ENCODE measurements around the gene ZSCAN12. TPM values are rescaled to one million over a fixed set of nuclear protein-coding genes. Genes with fewer than 3 reads are reported as not detected.

The ZSCAN12 gene
- total and polyA plus RNA-seq, 10 donors, result 1.8 to 10.3 (median 7.9) TPM

DNA sequence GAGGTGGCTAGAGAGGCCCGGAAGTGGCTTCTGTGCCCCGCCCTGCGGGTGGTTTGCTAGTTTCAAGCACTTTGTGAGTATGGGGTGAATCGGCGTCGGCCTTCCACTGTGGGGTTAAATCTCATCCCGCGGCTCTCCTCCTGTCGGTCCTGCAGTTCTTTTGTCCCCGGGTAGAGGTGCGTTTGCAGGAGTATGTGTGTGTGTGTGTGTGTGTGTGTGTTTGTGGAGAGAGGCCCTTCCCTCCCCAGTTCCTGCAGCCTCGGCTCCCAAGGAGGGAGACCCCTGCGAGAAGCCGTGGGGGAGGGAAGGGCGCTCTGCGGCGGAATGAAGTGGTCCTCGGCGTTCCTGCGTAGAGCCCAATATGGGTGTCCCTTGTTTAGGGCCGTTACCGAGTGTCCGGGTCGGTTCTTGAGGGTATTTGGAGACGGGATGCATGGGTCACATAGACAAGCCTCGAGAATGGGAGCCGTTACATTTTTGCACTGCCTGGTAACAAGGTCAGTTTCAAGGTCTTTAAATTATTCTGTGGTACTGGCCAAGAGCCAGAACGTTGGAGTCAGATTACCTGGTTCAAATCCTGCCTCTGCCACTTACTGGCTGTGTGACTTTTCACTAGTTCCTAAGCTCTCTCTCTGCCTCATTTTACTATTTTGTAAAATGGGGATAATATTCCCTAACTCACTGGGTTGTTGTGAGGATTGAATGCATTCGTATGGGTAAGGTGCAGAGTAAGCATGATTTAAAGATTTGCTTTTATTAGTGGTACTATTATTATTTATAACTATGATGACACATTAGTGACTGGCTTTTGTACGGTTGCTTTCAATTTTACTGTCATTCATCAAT, 49.4 kb downstream of the ZSCAN12 start, which contains the start of gene ZKSCAN3:
TSS of gene ZKSCAN3 (plus strand) at position 56 of the 846 bp plus-strand sequence. CDS start 9,640 bp downstream, outside the sequence.
- H3K4me1 ChIP-seq, result peaks cover 13 to 45% (median 25%) of the 10 kb centered on the region in 6 donors
- WGBS, 5 donors, result 1 to 2% (median 1%) methylated on average over 29 to 30 of the region's 30 CpGs
- peaks cover 0 to 4% (median 0%) of the 10 kb centered on the region in 7 donors for H3K27me3 ChIP-seq (replicated peaks in 1 of 7)
- TF ChIP-seq, protein P1, sequence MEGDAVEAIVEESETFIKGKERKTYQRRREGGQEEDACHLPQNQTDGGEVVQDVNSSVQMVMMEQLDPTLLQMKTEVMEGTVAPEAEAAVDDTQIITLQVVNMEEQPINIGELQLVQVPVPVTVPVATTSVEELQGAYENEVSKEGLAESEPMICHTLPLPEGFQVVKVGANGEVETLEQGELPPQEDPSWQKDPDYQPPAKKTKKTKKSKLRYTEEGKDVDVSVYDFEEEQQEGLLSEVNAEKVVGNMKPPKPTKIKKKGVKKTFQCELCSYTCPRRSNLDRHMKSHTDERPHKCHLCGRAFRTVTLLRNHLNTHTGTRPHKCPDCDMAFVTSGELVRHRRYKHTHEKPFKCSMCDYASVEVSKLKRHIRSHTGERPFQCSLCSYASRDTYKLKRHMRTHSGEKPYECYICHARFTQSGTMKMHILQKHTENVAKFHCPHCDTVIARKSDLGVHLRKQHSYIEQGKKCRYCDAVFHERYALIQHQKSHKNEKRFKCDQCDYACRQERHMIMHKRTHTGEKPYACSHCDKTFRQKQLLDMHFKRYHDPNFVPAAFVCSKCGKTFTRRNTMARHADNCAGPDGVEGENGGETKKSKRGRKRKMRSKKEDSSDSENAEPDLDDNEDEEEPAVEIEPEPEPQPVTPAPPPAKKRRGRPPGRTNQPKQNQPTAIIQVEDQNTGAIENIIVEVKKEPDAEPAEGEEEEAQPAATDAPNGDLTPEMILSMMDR (IDR thresholded peaks at IDR 0.05 in 8 of 11, conservative IDR thresholded peaks at IDR 0.05 in 3 of 11), result no peak
- TF ChIP-seq POLR2AphosphoS5 (IDR thresholded peaks at IDR 0.05), result peak; percentile 55 to 75 (median 62)
- H3K9me3 ChIP-seq, result no peaks in the 10 kb centered on the region
- peak within 1 kb of the TSS; percentile 55 to 84 (median 64) for H3K4me3 ChIP-seq
- DNase-seq, result peak; percentile 97
- intact Hi-C loops (cut with DNase I; ENCODE audit: low total_unique reads), result loop anchor here (10.0 kb wide), 1 partner anchor 215 kb away; no protein-coding TSS in a partner anchor
- H3K27ac ChIP-seq, result peak within 1 kb of the TSS; percentile 24 to 87 (median 84)
- H3K36me3 ChIP-seq, result no peaks in the 10 kb centered on the region

DNA sequence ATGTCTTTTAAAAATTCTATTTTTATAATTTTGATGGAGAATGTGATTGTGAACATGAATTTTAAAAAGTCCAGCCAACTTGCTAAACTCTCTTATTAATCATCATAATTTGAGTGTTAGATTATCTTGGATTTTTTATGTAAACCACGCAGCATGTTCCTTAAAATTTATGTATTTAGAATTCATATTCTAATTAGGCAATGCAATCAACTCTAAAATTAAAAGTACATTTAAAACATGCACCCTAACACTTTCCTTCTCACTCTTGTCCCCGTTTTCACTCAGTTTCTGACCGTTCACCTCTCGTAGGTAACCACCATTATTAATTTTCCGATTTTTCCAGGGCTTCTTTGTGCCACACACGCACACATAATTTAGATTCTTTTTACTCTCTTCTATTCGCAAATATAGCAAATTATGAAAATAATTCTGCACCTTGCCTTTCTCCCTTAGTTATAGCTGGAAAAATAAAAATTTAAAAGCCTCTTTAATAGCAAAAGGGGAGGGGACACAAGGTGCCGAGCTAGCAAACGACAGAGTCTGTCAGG, 50.1 kb downstream of the ZSCAN12 start:
- intact Hi-C loops (cut with DNase I; ENCODE audit: low total_unique reads), result no loop called here
- Histone ChIP-seq H3K9me3 (no peaks in the 10 kb centered on the region), H3K4me1 (peaks cover 13 to 38% (median 22%) of the 10 kb centered on the region in 6 donors), H3K36me3 (no peaks in the 10 kb centered on the region), H3K27ac (peak overlapping the region; percentile 24 to 87 (median 84)), H3K27me3 (replicated peaks in 1 of 7) (peaks cover 0 to 4% (median 0%) of the 10 kb centered on the region in 7 donors), H3K4me3 (peak overlapping the region; percentile 55 to 84 (median 64))
- WGBS, 5 donors, result 2 to 3% (median 2%) methylated on average over 9 of the region's 9 CpGs
- DNase-seq, result no peak
- TF ChIP-seq POLR2A (IDR thresholded peaks at IDR 0.05) (no peak), POLR2AphosphoS5 (IDR thresholded peaks at IDR 0.05) (no peak)
- TF ChIP-seq, protein P1 (IDR thresholded peaks at IDR 0.05 in 8 of 11, conservative IDR thresholded peaks at IDR 0.05 in 3 of 11), result no peak

DNA sequence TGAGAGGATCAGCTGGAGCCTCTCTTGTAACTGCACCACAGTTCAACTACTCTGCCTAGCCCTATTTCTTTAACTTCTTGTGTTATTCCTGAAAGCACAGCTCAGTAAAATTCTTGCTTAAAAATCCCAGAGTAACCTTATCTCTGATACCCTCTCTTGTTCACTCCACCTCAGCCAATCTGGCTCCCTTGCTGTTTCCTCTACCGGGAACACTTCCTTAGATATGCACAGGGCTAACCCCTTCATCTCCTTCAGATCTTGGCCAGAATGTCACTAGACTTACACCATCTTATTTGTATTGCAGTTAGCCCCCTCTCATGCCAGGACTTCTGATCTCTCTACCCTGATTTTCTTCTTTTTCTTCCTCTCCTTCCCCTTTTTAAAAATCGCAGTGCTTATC, 52.4 kb downstream of the ZSCAN12 start:
- intact Hi-C loops (cut with DNase I; ENCODE audit: low total_unique reads), result no loop called here
- peaks cover 0 to 4% (median 0%) of the 10 kb centered on the region in 7 donors for H3K27me3 ChIP-seq (replicated peaks in 1 of 7)
- TF ChIP-seq, protein P1 (IDR thresholded peaks at IDR 0.05 in 8 of 11, conservative IDR thresholded peaks at IDR 0.05 in 3 of 11), result no peak
- TF ChIP-seq POLR2A (IDR thresholded peaks at IDR 0.05), result no peak
- no peak for TF ChIP-seq POLR2AphosphoS5 (IDR thresholded peaks at IDR 0.05)
- H3K36me3 ChIP-seq, result no peaks in the 10 kb centered on the region
- no peaks in the 10 kb centered on the region for H3K9me3 ChIP-seq
- H3K4me3 ChIP-seq, result no peak overlapping the region
- H3K27ac ChIP-seq, result no peak overlapping the region
- 23 to 36% (median 26%) methylated on average over 2 of the region's 2 CpGs for WGBS, 5 donors
- peaks cover 13 to 28% (median 21%) of the 10 kb centered on the region in 6 donors for H3K4me1 ChIP-seq
- no peak for DNase-seq

- H3K36me3 ChIP-seq, result no peaks in the 10 kb centered on the region
- no peak overlapping the region for H3K27ac ChIP-seq
- TF ChIP-seq, protein P1 (IDR thresholded peaks at IDR 0.05 in 8 of 11, conservative IDR thresholded peaks at IDR 0.05 in 3 of 11), result no peak
- TF ChIP-seq POLR2AphosphoS5 (IDR thresholded peaks at IDR 0.05) (no peak), POLR2A (IDR thresholded peaks at IDR 0.05) (no peak)
- WGBS, 5 donors, result 78 to 96% (median 91%) methylated on average over 1 of the region's 1 CpG
- intact Hi-C loops (cut with DNase I; ENCODE audit: low total_unique reads), result no loop called here
- peaks cover 0 to 15% (median 9%) of the 10 kb centered on the region in 8 donors for H3K9me3 ChIP-seq
- peaks cover 0 to 9% (median 3%) of the 10 kb centered on the region in 6 donors for H3K4me1 ChIP-seq
- H3K4me3 ChIP-seq, result no peak overlapping the region
- no peak for DNase-seq
- H3K27me3 ChIP-seq (replicated peaks in 1 of 7), result peaks cover 0 to 4% (median 0%) of the 10 kb centered on the region in 7 donors
Observed at GRCh38 chr6:28345201-28345600, 54.3 kb downstream of the ZSCAN12 start.

Data from spleen (tissue), 11 donors.